Right atrium auricular region (tissue), 2 donors: ENCODE results near the gene ADRA2C. TPM values are rescaled to one million over a fixed set of nuclear protein-coding genes. Genes with fewer than 3 reads are reported as not detected.

Source experiments
- DNase-seq: peaks from one replicate; pipeline ENCODE4 v3.0.0-alpha.2; 2019; ENCODE audit warnings: low spot score
- H3K27ac ChIP-seq, 2 donors: fragments of 200-600 bp; sonication (generic); 1 replicate in 1 of 2; 2 replicates in 1 of 2; pipeline ENCODE4 v1.5.1; 2016 to 2019
- H3K27me3 ChIP-seq, 2 donors: fragments of 200-600 bp; sonication (generic); one replicate each; pipeline versions ENCODE4 v1.5.1 to v1.6.0; 2017 to 2019
- H3K36me3 ChIP-seq: fragments of 200-600 bp; sonication (generic); one replicate; pipeline ENCODE4 v1.5.1; 2016
- H3K4me1 ChIP-seq, 2 donors: fragments of 200-600 bp; sonication (generic); one replicate each; pipeline versions ENCODE4 v1.5.1 to v1.6.0; 2017 to 2019
- H3K4me3 ChIP-seq, 2 donors: fragments of 200-600 bp; sonication (generic); 1 replicate in 1 of 2; 2 replicates in 1 of 2; pipeline ENCODE4 v1.5.1; 2017 to 2019; ENCODE audit warnings: mild to moderate bottlenecking in 1 of 2, moderate library complexity in 1 of 2
- H3K9me3 ChIP-seq, 2 donors: fragments of 200-600 bp; sonication (generic); one replicate each; pipeline ENCODE4 v1.5.1; 2019
- CTCF ChIP-seq, 2 donors: fragments of 200-600 bp; sonication (generic); IDR thresholded peaks; one replicate each; pipeline ENCODE4 v1.5.1; 2019; ENCODE audit warnings: antibody characterized with exemption in 2 of 2
- total RNA-seq, 2 donors: library from RNA; depleted of rRNA; stranded (reverse); fragments of >200 nt; gene quantifications; one replicate each; pipeline ENCODE4 v1.1.0, GENCODE V29; 2016

Gene ADRA2C
- total RNA-seq, 2 donors from 2014 or later, result 2.6 to 3.1 TPM

- no peaks in the 10 kb centered on the region for H3K4me1 ChIP-seq
- DNase-seq, result no peak
- H3K27ac ChIP-seq, result no peak overlapping the region
- H3K27me3 ChIP-seq, result no peaks in the 10 kb centered on the region
- H3K36me3 ChIP-seq, result no peaks in the 10 kb centered on the region
- TF ChIP-seq CTCF (IDR thresholded peaks at IDR 0.05), result no peak
- H3K4me3 ChIP-seq, result no peak overlapping the region
- peaks cover 0 to 20% of the 10 kb centered on the region in 2 donors for H3K9me3 ChIP-seq
These were observed 25.1 kb downstream of the ADRA2C start for GRCh38 chr4:3791256-3791655.

DNA sequence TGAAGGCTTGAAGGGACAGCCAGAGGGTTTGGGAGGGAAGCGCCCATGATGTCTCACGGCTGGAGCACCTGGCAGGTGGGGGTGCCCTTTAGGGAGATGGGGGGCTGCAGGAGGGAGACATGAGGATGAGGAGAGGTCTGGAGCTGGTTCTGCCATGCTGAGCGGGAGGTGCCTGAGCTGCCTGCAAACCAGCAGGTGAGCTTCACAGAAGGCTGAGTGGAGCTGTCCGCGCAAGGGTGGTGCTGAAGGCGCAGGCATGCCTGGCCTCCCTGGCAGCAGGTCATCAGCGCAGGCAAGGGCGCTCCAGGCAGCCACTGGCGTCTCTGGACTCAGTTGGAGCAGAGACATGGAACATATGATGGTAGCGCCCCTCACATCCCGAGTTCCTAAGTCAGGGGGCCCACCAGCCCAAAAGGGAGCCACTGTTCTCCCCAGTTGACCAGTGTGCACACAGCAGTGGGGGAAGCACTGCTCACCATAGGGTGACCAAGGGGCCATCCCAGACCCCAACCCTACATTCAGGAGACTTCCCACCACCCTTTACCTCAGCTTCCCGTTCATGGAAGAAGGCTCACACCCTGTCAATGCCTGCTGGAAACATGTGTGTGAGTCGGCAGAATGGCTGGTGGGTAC is 25.8 kb downstream of the ADRA2C start:
- no peak for DNase-seq
- H3K4me3 ChIP-seq, result no peak overlapping the region
- no peak for TF ChIP-seq CTCF (IDR thresholded peaks at IDR 0.05)
- H3K4me1 ChIP-seq, result no peaks in the 10 kb centered on the region
- H3K27me3 ChIP-seq, result no peaks in the 10 kb centered on the region
- peaks cover 0 to 28% of the 10 kb centered on the region in 2 donors for H3K9me3 ChIP-seq
- H3K36me3 ChIP-seq, result no peaks in the 10 kb centered on the region
- H3K27ac ChIP-seq, result no peak overlapping the region

DNA sequence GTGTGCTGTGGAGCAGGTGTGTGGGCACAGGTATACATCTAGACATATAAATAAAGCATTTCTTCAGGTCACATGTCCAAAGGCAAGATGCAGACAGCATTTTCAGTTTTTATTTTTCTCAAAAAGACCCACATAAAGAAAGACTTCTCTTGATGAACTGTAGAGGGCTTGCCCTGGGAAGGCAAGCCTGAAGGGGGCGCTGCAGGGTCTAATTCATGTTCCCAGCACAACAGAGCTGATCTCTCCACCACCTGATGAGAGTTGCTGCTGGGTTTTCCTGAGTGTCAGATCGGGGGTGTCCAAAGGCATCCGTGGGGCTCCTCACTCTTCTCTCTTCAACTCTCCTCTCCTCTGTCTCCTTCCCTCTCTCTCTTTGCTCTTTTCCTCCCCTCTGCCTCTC is 26.6 kb downstream of the ADRA2C start:
- Histone ChIP-seq H3K27ac (no peak overlapping the region), H3K4me1 (no peaks in the 10 kb centered on the region), H3K9me3 (peaks cover 0 to 29% of the 10 kb centered on the region in 2 donors), H3K4me3 (no peak overlapping the region), H3K36me3 (no peaks in the 10 kb centered on the region), H3K27me3 (no peaks in the 10 kb centered on the region)
- no peak for DNase-seq
- no peak for TF ChIP-seq CTCF (IDR thresholded peaks at IDR 0.05)

DNA sequence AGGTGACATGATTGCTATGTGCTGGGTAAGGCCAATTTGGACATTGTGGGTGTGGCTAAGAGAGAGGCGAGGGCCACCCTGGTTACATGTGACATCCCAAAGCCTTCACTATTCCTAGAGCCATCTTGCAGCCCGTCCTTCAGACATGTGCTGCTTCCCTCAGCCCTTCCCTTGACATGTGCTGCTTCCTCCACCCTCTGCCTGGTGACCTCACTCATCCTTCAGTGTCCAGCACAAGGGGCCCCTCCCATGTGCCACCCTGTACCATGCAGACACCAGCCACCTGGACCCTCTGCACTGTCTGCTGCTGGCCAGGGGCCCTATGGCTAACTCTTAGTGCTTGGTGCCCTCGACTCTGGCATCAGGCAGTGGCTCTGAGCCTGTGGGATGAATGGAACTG is 27.4 kb downstream of the ADRA2C start:
- no peak for TF ChIP-seq CTCF (IDR thresholded peaks at IDR 0.05)
- no peak overlapping the region for H3K4me3 ChIP-seq
- H3K9me3 ChIP-seq, result peaks cover 0 to 29% of the 10 kb centered on the region in 2 donors
- no peak for DNase-seq
- H3K27me3 ChIP-seq, result no peaks in the 10 kb centered on the region
- H3K27ac ChIP-seq, result no peak overlapping the region
- H3K36me3 ChIP-seq, result no peaks in the 10 kb centered on the region
- H3K4me1 ChIP-seq, result no peaks in the 10 kb centered on the region

DNA sequence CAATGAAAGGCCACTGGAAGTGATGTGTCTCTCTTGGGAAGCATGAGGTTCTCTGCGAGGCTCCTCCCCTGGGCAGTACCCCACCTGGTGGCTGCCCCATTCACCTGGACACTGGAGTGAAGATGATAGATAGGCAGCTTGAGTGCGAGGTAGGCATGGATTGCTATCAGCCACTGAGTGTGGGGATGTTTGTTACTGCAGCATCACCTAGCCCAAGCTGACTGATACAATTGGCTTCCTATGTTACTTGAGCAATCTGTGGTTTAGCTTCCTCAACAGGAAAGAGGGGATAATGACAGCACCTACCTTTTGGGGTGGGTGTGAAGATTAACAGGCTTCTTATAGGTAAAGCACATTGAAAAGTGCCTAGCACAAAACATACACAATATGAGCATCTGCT is 30.8 kb downstream of the ADRA2C start:
- H3K4me1 ChIP-seq, result no peaks in the 10 kb centered on the region
- no peaks in the 10 kb centered on the region for H3K36me3 ChIP-seq
- no peak overlapping the region for H3K27ac ChIP-seq
- no peaks in the 10 kb centered on the region for H3K27me3 ChIP-seq
- TF ChIP-seq CTCF (IDR thresholded peaks at IDR 0.05), result no peak
- no peak for DNase-seq
- H3K4me3 ChIP-seq, result no peak overlapping the region
- H3K9me3 ChIP-seq, result peaks cover 0 to 29% of the 10 kb centered on the region in 2 donors
